GM12878 (cell line): ENCODE measurements around the gene ZNF653. TPM values are rescaled to one million over a fixed set of nuclear protein-coding genes. Genes with fewer than 3 reads are reported as not detected.

Experiments used
- ATAC-seq: fragments of 200-7000 bp; cut with Tn5 transposase; 3 replicates; pipeline ENCODE4 v1.9.1; 2020; ENCODE audit warnings: mild to moderate bottlenecking, moderate library complexity
- BruUV-seq: library from RNA; stranded (reverse); fragments of 400-500 nt; replicated peaks from 2 replicates; lab custom pipeline; 2021; lab: Mats Ljungman, UMichigan
- CTCF ChIA-PET: fragments of 300-600 bp; sonication (Branson Sonifier 250); formaldehyde crosslinking; extraction: SDS; loops from one replicate; lab custom pipeline; 2021; ENCODE audit warnings: inconsistent platforms; lab: Yijun Ruan, JAX
- POLR2A ChIA-PET: fragments of 350-600 bp; formaldehyde crosslinking; extraction: SDS; loops from one replicate; lab custom pipeline; 2021; ENCODE audit warnings: inconsistent platforms; lab: Charles Lee
- RAD21 ChIA-PET: fragments of 300-600 bp; sonication (Branson Sonifier 250); formaldehyde crosslinking; loops from one replicate; lab custom pipeline; 2023; ENCODE audit warnings: antibody characterized with exemption; ENCODE audit not compliant: unreplicated experiment; lab: Charles Lee
- SMC1A ChIA-PET: fragments of 300-600 bp; sonication (Branson Sonifier 250); formaldehyde crosslinking; loops from one replicate; lab custom pipeline; 2023; ENCODE audit not compliant: unreplicated experiment, uncharacterized antibody; lab: Charles Lee
- DNase-seq: peaks from one replicate; pipeline ENCODE4 v3.0.0-alpha.2; 2011; ENCODE audit warnings: low read depth, low spot score
- FAIRE-seq: peaks from 3 replicates; lab custom pipeline; 2011; peaks lifted over from hg19 to GRCh38; lab: Jason Lieb, UNC
- H2AFZ ChIP-seq: 2 replicates; pipeline ENCODE4 v1.6.0; 2011; ENCODE audit warnings: low read depth, low read length, control low read depth; ENCODE audit not compliant: control insufficient read depth
- H3K27ac ChIP-seq: 2 replicates; pipeline ENCODE4 v1.5.1; 2011; ENCODE audit warnings: control low read depth; ENCODE audit not compliant: control insufficient read depth, insufficient read depth
- H3K27me3 ChIP-seq, 2 experiments: replicated peaks in 1 of 2; 2 replicates each; pipeline versions ENCODE4 v1.6.0 to v1.6.1; 2011; ENCODE audit warnings: low read length in 1 of 2; ENCODE audit not compliant: control insufficient read depth in 2 of 2, insufficient read depth in 2 of 2
- H3K36me3 ChIP-seq, 2 experiments: 2 replicates each; pipeline ENCODE4 v1.5.1; 2011; ENCODE audit warnings: low read length in 1 of 2; ENCODE audit not compliant: control insufficient read depth in 2 of 2, insufficient read depth in 2 of 2
- H3K4me1 ChIP-seq: 2 replicates; pipeline ENCODE4 v1.6.1; 2011; ENCODE audit warnings: mild to moderate bottlenecking, low read length, moderate library complexity, mixed read lengths; ENCODE audit not compliant: control insufficient read depth, insufficient read depth
- H3K4me2 ChIP-seq: 2 replicates; pipeline ENCODE4 v1.6.0; 2011; ENCODE audit warnings: control low read depth; ENCODE audit not compliant: control insufficient read depth, insufficient read depth
- H3K4me3 ChIP-seq: fragments of 200-600 bp; sonication (generic); 2 replicates; pipeline ENCODE4 v1.5.1; 2016
- H3K79me2 ChIP-seq: 2 replicates; pipeline ENCODE4 v1.6.0; 2011; ENCODE audit warnings: low read length; ENCODE audit not compliant: control insufficient read depth, insufficient read depth
- H3K9ac ChIP-seq: 2 replicates; pipeline ENCODE4 v1.8.0; 2011; ENCODE audit warnings: low read length, control low read depth, mixed read lengths; ENCODE audit not compliant: control insufficient read depth, insufficient read depth
- H3K9me3 ChIP-seq: replicated peaks from 3 replicates; pipeline ENCODE4 v1.5.1; 2011; ENCODE audit warnings: mild to moderate bottlenecking, low read length; ENCODE audit not compliant: control insufficient read depth, insufficient read depth
- H4K20me1 ChIP-seq: 2 replicates; pipeline ENCODE4 v1.6.0; 2011; ENCODE audit not compliant: control insufficient read depth, insufficient read depth
- ASH2L ChIP-seq: fragments of 300-600, 200-600 bp; sonication (generic); IDR thresholded peaks from 2 replicates; pipeline ENCODE4 v1.6.1; 2017; ENCODE audit warnings: low read depth, mild to moderate bottlenecking, borderline replicate concordance
- BMI1 ChIP-seq: fragments of 450-650 bp; IDR thresholded peaks from 2 replicates; pipeline ENCODE4 v1.6.1; 2016; ENCODE audit warnings: mild to moderate bottlenecking, moderate library complexity, borderline replicate concordance
- CHD1 ChIP-seq: IDR thresholded peaks from 2 replicates; pipeline ENCODE4 v1.6.1; 2012; ENCODE audit warnings: low read depth, low read length, improper control_type of control experiment
- EZH2 ChIP-seq: IDR thresholded peaks from 2 replicates; pipeline ENCODE4 v1.6.1; 2012; ENCODE audit warnings: low read depth, mild to moderate bottlenecking, control low read depth, inconsistent platforms, low read length, borderline replicate concordance; ENCODE audit not compliant: control insufficient read depth
- FOXK2 ChIP-seq: fragments of 450-650 bp; IDR thresholded peaks from 2 replicates; pipeline ENCODE4 v1.6.1; 2017; ENCODE audit warnings: mild to moderate bottlenecking, moderate library complexity
- MYB ChIP-seq: fragments of 150-350 bp; IDR thresholded peaks from 2 replicates; pipeline ENCODE4 v1.6.1; 2014; ENCODE audit warnings: mild to moderate bottlenecking, low read depth, low read length, borderline replicate concordance
- POLR2AphosphoS5 ChIP-seq: IDR thresholded peaks from 2 replicates; pipeline ENCODE4 v1.6.1; 2011; ENCODE audit warnings: mild to moderate bottlenecking, low read length, inconsistent platforms
- RELA ChIP-seq: fragments of 450-650 bp; IDR thresholded peaks from 2 replicates; pipeline ENCODE4 v1.8.0; 2014; ENCODE audit warnings: borderline replicate concordance; ENCODE audit not compliant: partially characterized antibody
- RFX5 ChIP-seq: IDR thresholded peaks from 2 replicates; pipeline ENCODE4 v1.6.1; 2011; ENCODE audit warnings: low read depth, low read length, improper control_type of control experiment
- SIN3A ChIP-seq: IDR thresholded peaks from 2 replicates; pipeline ENCODE4 v1.6.1; 2012; ENCODE audit warnings: low read depth, low read length, improper control_type of control experiment
- TAF1 ChIP-seq: IDR thresholded peaks from 2 replicates; pipeline ENCODE4 v1.6.1; 2011; ENCODE audit warnings: mild to moderate bottlenecking, low read depth, low read length, borderline replicate concordance
- WGBS: methylation state at CpG from one replicate; pipeline ENCODE4 v1.1.6; 2016; ENCODE audit warnings: low lambda C conversion rate; ENCODE audit not compliant: insufficient replicate concordance, insufficient coverage; ENCODE audit errors: missing lambda C conversion rate; 5-methylcytosine and 5-hydroxymethylcytosine counted together
- in situ Hi-C: fragments of 300-500 bp; cut with MboI; formaldehyde crosslinking; loops from 9 replicates; pipeline ENCODE4 v1.14.3; 2018; ENCODE audit warnings: mixed read lengths
- intact Hi-C: fragments of 100-400 bp; cut with micrococcal nuclease; formaldehyde crosslinking; loops from one replicate; pipeline ENCODE4 v1.14.2; 2022; ENCODE audit not compliant: unreplicated experiment
- polyA plus RNA-seq, 11 experiments: library from polyadenylated mRNA; depleted of rRNA in 4 of 11; unstranded in 6 of 11; stranded (reverse) in 5 of 11; fragments of >200 nt; fragmentation: Nextera tagmentation in 4 of 11; fragmentation: Illumina TruSeq in 1 of 11; extraction: Ambion mirVana in 4 of 11; extraction: Trizol in 1 of 11; gene quantifications; 1 replicate in 1 of 11; 2 replicates in 10 of 11; pipeline versions ENCODE4 v1.2.1 to v1.2.3, GENCODE V29; 2011 to 2016; ENCODE audit warnings: inconsistent platforms in 2 of 11, missing spikeins in 2 of 11, low read depth in 1 of 11
- total RNA-seq, 4 experiments: library from RNA; depleted of rRNA in 3 of 4; stranded (reverse); fragments of >200 nt in 3 of 4; fragmentation: Illumina TruSeq in 1 of 4; extraction: Trizol in 1 of 4; gene quantifications; 2 replicates each; pipeline versions ENCODE4 v1.2.1 to v1.2.3, GENCODE V29; 2013 to 2021
- TF ChIP-seq, protein P1 (sequence below): fragments of 450-650 bp; IDR thresholded peaks from 2 replicates; pipeline ENCODE4 v1.6.1; 2017; ENCODE audit warnings: mild to moderate bottlenecking
- TF ChIP-seq, protein P2 (sequence below): IDR thresholded peaks from 2 replicates; pipeline ENCODE4 v1.6.1; 2012; ENCODE audit warnings: improper control_type of control experiment, low read depth, low read length; ENCODE audit not compliant: insufficient replicate concordance

ZNF653 gene
- total and polyA plus RNA-seq, 10 of the 15 experiments (the other 5 are each of a cell fraction or from before 2014, with no cell fraction given), result 2.2 to 13.2 (median 6.7) TPM; not detected in 2

DNA sequence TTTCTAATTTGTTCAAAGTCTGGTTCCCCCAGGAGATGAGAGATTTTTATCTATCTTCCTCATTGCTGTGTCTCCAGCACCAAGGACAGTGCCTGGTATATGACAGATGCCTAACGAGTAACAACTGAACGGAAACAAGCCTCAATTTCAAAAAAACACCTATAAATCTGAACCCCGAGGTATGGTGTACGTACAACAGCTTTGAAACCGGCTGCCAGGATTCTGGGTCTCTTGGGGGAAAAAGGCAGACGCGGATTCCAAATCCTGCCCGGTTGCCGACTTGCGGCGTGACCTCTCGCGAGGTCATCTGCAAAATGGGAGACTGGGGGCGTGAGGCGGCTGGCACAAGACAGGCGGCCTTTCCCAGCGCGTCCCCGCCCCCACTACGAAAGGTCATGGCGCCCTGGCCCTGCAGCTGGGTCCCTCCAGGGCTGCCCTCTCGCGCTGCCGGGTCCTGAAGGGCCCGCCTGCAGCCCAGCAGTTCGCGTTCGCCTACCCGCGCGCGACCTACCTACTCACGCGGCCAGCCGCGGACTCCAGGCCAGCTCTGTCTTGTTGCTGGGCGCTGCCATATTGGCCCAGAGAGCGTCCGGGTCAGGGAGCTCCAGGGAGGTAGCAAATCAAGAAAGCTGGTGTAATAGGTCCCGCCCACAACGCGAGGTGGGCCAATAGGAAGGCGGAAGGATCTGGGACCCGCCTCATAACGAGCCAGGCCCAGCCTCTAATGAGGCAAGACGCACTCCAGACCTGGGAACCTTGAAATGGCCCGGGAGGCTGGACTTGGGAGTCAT lies 23.1 kb upstream of the ZNF653 start, which contains the start of gene ECSIT (continued):
- TF ChIP-seq RFX5 (no peak), TAF1 (0 out of 2 replicates have a peak, but pooled peaks have one; percentile 15), EZH2 (no peak)
- TF ChIP-seq, protein P1, sequence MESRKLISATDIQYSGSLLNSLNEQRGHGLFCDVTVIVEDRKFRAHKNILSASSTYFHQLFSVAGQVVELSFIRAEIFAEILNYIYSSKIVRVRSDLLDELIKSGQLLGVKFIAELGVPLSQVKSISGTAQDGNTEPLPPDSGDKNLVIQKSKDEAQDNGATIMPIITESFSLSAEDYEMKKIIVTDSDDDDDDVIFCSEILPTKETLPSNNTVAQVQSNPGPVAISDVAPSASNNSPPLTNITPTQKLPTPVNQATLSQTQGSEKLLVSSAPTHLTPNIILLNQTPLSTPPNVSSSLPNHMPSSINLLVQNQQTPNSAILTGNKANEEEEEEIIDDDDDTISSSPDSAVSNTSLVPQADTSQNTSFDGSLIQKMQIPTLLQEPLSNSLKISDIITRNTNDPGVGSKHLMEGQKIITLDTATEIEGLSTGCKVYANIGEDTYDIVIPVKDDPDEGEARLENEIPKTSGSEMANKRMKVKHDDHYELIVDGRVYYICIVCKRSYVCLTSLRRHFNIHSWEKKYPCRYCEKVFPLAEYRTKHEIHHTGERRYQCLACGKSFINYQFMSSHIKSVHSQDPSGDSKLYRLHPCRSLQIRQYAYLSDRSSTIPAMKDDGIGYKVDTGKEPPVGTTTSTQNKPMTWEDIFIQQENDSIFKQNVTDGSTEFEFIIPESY, result no peak

- FAIRE-seq (no peak), DNase-seq (no peak), ATAC-seq (no peak)
- H2AFZ ChIP-seq, result no peak overlapping the region
- H3K4me3 ChIP-seq, result no peak overlapping the region
- no peaks in the 10 kb centered on the region for H3K27me3 ChIP-seq
- no peak overlapping the region for H3K4me2 ChIP-seq
- H3K9me3 ChIP-seq, result no peaks in the 10 kb centered on the region
- H4K20me1 ChIP-seq, result no peaks in the 10 kb centered on the region
- no peak for TF ChIP-seq RELA
- TF ChIP-seq MYB, result no peak
- no peak for TF ChIP-seq POLR2AphosphoS5
- TF ChIP-seq, protein P2, sequence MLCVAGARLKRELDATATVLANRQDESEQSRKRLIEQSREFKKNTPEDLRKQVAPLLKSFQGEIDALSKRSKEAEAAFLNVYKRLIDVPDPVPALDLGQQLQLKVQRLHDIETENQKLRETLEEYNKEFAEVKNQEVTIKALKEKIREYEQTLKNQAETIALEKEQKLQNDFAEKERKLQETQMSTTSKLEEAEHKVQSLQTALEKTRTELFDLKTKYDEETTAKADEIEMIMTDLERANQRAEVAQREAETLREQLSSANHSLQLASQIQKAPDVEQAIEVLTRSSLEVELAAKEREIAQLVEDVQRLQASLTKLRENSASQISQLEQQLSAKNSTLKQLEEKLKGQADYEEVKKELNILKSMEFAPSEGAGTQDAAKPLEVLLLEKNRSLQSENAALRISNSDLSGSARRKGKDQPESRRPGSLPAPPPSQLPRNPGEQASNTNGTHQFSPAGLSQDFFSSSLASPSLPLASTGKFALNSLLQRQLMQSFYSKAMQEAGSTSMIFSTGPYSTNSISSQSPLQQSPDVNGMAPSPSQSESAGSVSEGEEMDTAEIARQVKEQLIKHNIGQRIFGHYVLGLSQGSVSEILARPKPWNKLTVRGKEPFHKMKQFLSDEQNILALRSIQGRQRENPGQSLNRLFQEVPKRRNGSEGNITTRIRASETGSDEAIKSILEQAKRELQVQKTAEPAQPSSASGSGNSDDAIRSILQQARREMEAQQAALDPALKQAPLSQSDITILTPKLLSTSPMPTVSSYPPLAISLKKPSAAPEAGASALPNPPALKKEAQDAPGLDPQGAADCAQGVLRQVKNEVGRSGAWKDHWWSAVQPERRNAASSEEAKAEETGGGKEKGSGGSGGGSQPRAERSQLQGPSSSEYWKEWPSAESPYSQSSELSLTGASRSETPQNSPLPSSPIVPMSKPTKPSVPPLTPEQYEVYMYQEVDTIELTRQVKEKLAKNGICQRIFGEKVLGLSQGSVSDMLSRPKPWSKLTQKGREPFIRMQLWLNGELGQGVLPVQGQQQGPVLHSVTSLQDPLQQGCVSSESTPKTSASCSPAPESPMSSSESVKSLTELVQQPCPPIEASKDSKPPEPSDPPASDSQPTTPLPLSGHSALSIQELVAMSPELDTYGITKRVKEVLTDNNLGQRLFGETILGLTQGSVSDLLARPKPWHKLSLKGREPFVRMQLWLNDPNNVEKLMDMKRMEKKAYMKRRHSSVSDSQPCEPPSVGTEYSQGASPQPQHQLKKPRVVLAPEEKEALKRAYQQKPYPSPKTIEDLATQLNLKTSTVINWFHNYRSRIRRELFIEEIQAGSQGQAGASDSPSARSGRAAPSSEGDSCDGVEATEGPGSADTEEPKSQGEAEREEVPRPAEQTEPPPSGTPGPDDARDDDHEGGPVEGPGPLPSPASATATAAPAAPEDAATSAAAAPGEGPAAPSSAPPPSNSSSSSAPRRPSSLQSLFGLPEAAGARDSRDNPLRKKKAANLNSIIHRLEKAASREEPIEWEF, result no peak
- TF ChIP-seq FOXK2, result no peak
- TF ChIP-seq ASH2L, result no peak
- TF ChIP-seq CHD1, result no peak
- TF ChIP-seq BMI1, result no peak
- no peak for TF ChIP-seq SIN3A
- RAD21 ChIA-PET, result no interaction called here
- CTCF ChIA-PET, result interaction anchor here (0.6 kb wide), 1 partner anchor 198 kb away, joined by 4 read pairs; no protein-coding TSS in a partner anchor
- H3K79me2 ChIP-seq, result no peaks in the 10 kb centered on the region
- no TSS peak for BruUV-seq
- peaks cover 2 to 3% of the 10 kb centered on the region in 2 experiments; a peak in 2 of 4 replicates for H3K36me3 ChIP-seq
- no peak overlapping the region for H3K9ac ChIP-seq
- no peaks in the 10 kb centered on the region for H3K4me1 ChIP-seq
- intact Hi-C loops (no loop called here), in situ Hi-C loops (no loop called here)
- WGBS, result 93% methylated on average over 9 of the region's 9 CpGs
- POLR2A ChIA-PET, result no interaction called here
- SMC1A ChIA-PET, result no interaction called here
- H3K27ac ChIP-seq, result no peak overlapping the region
These were observed 13.5 kb upstream of the ZNF653 start for GRCh38 chr19:11519138-11519537.
